HG03139 (cell line): ENCODE results near the gene MED26.

Source experiments
- ATAC-seq: cut with Tn5 transposase; IDR thresholded peaks from one replicate; pipeline ENCODE4 v1.9.1; 2021; ENCODE audit not compliant: unreplicated experiment

Gene MED26

DNA sequence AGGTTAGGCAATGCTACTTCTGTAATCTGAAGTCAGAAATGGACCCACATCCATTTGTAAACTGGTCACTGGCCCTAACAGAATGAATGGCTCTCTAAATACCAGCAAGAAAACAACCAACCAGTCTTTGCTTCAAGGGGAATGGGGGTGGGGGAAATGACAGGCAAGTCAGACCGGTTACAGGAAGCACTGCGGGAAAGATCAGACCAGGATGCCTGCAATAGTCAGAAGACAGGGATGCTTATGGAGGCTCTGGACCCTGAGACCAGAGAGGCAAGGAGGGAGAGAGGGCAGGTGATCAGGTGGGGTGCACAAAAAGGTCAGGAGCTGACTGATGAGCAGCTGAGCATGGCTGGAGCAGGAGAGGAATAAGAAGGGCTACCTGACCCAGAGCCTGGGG lies 13.1 kb downstream of the MED26 start:
- ATAC-seq = no peak

DNA sequence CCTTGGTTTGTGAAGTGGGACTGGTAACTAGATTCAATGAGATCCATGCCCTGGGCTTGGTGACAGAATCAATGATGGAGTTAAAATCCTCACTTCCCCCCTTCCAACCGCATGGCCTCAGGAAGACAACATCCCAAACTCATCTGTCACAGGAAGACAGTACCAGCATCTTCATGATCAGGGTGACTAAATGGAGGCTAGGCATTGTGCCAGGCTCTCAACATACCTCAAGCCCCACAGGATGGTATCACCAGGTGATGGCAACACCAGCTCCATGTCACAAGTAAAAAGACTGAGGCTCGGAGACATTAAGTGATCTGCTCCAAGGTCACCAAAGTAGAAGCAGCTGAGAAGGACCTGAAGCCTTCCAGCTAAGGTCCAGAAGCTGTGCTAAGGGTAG lies 14.2 kb downstream of the MED26 start:
- no peak for ATAC-seq

DNA sequence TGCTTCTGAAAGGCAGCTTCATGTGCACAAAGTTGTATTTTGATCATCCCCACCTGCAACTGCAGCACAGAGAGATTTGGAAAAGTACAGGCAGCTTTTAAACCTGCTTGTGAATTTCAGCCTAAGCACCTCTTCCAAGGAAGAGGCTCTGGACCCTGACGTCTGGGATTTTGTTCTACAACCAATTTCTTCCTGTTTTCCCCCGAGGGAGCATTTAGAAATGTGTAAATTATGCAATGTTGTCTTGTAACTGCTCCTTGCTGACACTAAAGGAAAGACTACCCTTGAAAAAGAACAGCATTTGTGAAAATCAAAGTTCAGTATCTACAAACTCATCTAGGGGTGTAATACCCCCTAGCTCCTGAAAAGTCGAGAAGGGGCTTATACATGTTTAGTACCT lies 15.4 kb downstream of the MED26 start:
- no peak for ATAC-seq

DNA sequence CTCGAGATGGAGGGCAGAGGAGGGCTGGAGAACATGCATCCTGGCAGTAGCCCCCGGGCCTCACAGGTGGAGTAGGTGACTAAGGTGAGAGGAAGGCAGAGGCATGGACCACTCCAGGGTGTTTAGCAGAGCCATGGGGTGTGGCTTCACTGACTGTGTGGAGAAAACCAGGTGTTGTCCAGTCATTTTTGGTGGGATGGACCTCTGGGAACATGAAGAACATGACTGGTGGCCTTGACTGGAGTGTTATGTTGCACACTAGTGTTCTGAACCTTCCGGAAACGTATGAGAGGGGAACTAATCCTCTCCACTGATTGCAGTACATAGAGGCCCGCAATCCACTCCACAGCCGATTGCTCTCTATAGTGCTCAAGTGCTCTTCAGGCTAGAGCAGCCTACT lies 16.9 kb downstream of the MED26 start:
- no peak for ATAC-seq

DNA sequence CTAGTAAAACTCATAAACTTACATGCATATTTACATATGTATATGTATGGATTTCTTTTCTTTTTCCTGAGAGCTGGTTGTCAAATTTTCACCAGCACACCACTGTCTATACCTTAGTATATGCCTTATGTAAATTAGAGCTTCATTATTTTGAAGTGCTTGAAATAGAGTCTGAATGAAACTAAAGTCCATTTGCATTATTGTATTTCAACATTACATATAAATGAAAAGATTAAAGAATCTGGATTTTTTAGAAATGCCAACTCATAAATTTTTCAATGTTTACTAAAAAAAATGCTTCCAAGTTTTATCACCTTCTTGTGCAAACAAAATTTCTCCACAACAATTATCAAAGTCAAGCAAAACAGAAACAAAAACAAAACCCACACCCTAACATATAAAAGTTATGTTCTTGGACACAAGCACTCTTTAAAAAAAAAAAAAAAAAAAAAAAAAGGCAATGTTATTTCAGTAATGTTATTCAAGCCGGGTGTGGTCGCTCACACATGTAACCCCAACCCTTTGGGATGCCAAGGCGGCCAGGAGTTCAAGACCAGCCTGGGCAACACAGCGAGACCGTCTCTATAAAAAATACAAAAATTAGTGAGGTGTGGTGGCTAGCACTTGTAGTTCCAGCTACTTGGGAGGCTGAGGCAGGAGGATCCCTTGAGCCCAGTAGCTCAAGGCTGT lies 18.3 kb downstream of the MED26 start:
- ATAC-seq = no peak

DNA sequence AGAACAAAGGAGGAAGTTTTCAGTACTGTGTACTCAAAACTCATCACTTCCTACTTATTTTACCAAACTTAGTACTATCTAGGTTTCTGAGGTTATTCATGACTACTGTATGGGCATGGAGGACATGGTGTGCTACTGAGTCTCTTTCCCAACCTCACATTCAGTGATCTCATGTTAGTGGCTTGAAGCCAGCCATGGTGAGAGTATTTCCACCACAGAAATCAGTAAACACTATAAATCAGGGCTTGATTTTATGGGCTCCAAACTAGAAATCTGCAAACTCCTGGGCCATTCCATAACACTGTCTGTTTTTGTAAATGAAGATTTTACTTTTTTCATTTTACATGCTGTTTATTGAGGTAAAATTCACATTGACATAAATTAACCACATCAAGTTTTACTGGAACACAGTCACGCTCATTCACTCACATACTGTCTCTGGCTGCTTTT lies 19.7 kb downstream of the MED26 start:
- no peak for ATAC-seq

DNA sequence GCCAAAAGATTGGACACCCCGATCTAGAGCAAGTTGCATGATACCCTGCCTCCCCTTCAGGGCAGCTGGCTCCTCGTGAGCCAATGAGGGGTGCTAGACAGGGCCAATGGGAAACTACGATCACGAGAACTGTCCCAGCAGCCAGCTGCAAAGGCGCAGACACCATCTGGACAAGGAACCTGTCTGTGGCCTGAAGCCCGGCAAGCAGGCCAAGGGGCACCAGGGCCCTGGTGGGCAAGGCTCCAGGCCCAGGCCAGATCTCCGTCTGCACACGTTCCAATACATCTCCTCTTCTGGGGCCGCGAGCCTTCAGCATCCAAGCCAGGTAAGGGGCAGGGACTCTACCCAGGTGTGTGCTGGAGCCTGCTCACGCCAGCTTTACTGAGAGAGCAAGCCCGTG lies 20.2 kb downstream of the MED26 start:
- no peak for ATAC-seq

DNA sequence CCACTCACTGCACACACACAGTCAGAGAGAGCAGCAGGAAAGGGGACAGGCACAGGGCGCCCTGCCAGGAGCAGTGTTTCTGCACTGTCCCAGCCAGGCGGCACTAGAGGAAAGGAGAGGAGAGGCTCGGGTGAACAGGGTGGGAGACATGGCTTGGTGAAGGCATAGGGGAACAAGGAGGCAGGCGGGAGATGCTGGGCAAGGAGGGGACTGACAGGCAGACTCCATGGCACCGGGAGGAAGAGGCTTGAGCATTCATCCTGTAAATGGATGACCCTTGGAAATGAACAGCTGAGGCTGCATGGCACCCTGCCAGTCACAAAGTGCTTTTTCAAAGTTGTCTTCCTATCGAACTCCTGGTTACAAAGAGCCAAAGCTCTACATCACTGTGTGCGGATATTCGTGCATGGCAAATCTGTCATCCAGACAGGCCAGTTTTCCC lies 22.4 kb downstream of the MED26 start:
- ATAC-seq = no peak

DNA sequence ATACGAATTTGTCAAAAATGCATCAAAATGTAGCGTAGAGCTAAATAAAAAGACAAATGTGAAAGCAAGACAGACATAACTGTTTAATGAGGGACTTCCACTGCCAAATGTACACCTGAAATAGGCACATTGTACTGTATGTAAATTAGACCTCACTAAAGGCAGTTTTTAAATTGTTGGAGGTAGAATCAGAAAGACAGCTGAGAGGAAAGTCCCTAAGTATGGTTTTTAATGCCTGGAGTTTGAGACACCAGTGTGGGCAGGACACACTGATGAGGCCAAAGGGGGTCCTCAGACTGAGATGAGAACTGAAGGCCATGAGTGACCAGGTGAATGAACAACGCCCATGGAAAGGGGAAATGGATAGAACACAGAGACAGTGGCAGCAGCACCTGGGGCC lies 22.9 kb downstream of the MED26 start:
- ATAC-seq = no peak

DNA sequence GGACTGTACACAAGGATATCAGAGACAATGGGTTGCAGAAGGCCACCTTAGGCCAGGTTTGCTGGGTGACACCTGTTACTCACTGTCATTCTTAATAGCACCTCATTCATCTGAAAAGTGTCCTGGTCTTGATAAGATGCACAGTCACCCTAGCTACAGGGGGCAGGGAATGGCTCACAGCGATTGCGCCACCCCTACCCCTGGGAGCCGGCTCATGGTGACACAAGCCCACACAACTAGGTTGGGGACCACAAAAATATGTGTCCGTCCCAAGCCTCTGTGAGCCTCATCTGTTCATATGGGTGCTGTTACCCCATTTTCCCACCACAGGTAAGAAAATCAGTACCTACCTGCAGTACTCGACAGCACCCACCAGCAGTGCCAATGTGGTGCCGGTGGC lies 23.4 kb downstream of the MED26 start:
- no peak for ATAC-seq

DNA sequence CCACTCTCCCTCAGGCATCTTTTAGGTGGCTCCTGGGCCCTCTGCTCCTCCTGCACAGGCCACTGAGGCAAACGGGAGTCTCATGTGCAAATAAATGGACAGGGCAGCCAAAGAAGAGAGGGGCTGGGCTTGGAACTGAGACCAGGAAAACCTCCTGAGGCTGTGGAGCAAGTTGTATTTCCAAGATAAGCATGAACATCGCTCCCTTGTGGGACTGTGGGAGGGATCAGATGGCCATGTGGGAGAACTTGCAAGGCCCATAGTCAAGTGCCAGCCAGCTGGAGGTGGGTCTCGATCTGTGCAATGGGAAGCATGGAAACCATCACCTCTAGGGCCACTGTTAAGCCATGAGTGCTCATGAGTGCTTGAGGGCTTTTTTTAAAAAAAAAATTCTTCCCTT lies 24.9 kb downstream of the MED26 start:
- no peak for ATAC-seq

DNA sequence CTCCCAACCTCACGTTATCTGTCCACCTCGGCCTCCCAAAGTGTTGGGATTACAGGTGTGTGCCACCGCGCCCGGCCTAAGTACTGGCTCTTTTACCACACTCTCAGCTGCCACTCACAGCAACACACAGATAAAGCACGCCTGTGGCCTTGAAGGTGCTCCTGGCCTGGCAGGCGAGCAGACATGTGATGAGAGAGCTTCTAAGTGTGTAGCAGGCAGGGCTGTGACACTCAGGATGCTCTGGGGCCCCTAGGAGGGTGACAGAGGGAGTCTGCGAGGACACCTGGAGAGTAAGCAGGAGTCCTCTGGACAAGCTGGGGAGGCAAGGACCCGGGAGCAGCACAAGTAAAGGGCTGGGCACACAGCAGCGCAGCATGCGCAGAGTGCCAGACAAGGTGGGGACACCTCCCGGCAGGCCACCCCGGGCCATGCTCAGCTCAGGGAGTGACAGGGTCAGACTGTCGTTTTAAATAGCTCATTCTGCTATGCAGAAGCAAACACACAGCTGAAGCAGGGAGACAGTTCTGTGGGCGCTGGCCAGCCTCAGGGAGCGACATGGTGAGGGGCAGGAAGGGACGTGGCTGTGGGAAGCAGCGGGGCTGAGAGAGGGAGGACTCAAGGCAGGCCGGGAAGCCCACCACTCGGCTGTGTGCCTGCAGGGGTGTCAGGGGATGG lies 26.5 kb downstream of the MED26 start:
- ATAC-seq = no peak

DNA sequence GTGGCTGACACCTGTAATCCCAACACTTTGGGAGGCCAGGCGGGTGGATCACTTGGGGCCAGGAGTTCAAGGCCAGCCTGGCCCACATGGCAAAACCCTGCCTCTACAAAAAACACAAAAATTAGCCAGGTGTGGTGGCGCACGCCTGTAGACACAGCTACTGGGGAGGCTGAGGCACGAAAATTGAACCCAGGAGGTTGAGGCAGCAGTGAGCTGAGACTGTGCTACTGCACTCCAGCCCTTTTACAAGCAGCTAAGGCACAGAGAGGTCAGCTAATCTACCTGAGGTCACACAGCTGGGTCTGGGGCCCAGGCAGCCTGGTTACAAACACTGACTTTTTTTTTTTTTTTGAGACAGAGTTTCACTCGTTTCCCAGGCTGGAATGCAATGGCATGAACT lies 27.2 kb downstream of the MED26 start:
- no peak for ATAC-seq

DNA sequence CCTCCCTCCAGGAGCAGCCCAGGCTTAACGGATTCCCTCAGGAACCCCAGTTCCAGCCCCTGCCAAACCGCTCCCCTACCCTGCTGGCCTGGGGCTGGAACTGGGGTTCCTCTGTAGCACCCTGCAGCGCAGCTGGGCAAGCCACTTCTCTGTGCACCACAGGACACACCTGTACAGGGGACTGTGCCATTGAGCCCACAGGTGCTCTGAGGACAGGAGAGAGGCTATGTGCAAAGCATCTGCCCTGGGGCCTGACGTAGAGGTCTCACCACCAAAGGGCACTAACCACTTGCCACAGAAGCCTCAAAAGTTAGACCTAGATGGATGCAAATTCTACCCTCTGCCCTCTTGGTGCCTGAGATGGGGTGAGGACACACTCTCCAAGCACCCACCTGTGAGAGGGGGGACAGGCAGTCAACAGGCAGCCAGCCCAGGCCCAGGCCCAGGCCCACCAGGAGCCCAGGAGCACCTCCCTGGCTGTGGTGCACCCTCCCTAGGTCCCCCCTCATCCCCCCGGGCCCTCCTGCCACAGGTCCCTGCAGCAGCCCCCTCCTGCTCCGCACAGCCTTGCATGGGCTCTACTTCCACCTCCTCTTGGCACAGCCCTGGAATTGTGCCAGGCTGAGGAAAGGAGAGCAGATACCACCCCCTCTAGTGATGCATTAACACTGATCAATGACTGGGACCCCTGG lies 28.2 kb downstream of the MED26 start:
- no peak for ATAC-seq

DNA sequence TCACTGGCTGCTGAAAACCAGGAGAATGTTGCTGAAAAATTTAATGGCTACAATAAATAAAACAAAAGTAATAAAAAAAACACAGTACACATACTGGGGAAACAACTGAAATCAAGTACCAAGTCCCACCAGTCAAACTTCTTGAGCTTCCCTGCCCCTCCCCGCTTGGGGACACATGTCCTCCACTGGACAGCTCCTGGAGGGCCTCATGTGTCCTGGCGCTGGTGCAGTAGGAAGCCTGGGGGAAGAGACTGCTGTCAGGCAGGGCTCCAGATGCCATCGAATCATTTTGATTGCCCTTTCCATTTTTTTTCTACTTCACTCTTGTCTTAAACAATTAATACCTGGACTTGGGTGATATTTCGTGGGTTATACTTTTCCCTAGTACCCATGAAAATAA lies 29.2 kb downstream of the MED26 start:
- no peak for ATAC-seq

DNA sequence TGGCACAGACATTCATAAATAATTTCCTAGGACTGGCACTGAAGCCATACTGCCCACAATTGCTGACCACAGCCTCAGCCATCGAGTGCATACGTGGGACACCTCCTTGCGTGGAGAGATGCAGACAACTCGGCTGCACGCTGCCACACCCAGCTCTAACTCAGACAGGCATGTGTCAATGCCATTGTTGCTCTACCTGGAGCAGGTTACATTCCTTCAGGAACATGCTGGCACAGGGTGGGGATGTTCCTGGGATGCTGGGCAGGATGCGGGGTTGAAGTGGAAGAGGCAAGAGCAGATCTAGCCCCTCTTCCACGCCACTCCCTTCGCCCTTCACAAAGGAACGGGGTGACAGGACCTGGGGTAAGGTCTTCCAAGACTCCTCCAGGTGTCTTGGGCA lies 31.6 kb downstream of the MED26 start:
- no peak for ATAC-seq

DNA sequence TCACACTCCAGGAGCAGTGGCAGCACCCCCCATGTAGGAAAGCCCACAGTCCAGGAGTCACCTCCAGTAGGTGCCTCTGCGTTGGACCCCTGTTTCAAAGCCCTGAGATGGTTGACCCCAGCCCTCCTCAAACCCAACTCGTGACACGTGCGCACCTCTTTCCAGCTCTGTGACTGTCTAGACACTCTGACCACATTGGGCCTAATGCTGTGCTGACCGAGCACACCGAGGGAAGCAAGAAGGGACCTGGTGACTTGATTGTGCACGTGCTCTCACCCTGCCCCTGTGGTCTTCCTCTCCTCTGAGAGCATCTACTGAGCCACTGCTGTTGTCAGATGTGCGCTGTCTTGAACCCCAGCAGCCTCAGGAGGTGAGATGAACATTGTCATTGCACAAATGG lies 32.9 kb downstream of the MED26 start:
- no peak for ATAC-seq

DNA sequence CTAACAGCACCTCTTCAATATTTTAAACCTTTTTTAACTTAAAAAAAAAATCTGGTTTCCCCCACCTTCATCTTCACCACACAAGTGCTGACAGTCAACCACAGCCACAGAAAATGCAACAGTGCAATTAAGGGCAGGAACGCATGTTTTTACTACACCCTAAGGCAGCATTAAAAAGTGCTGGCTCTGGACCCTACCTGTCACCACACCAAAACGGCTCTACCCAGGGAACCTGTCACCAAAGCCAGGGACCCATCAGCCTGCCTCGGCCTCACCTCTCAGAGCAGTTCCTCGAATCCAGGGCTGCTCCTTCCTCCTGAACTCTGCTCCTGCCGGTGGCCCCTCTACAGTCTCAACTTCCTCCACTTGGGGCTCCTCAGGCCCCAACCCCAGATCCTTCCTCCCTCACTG lies 33.3 kb downstream of the MED26 start:
- ATAC-seq = no peak

DNA sequence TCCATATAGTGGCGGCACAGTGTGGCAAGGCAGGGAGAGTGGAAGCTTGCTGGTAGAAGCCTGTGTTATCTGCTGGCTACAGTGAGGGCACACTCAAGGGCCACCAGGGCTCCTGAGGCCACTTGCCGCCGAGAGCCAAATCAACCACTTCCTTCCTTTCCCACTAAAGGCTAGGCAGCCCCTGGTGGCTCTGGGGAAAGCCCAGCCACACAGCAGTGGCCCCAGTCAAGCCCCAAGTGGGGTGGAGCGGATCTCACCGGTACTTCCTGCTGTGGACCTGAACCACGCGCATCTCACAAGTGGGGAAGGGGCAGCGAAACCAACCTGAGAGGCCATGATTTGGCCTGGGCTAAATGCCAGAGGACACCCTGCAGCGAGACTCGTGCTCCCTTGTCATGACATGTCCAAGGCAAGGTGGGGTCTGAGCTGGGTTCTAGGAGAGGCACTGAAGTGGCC lies 33.8 kb downstream of the MED26 start:
- ATAC-seq = no peak

DNA sequence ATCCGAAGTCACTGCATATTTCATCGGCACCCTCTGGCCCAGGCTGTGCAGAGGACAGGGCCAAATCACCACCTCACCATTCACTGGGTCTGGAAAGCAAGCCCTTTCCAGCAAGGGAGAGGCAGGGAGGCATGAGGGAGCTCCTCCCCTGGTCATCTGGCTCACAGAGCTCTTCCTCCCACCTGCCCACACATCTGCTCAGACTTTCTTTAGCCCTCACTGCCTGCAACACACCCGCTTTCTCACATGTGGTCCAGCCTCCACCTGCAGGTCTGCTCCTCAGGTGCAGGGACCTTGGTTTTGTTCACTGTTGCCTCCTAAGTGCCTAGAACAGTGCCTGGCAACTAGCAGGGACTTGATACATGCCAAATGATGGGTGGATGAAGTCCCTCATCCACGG lies 34.8 kb downstream of the MED26 start:
- no peak for ATAC-seq

DNA sequence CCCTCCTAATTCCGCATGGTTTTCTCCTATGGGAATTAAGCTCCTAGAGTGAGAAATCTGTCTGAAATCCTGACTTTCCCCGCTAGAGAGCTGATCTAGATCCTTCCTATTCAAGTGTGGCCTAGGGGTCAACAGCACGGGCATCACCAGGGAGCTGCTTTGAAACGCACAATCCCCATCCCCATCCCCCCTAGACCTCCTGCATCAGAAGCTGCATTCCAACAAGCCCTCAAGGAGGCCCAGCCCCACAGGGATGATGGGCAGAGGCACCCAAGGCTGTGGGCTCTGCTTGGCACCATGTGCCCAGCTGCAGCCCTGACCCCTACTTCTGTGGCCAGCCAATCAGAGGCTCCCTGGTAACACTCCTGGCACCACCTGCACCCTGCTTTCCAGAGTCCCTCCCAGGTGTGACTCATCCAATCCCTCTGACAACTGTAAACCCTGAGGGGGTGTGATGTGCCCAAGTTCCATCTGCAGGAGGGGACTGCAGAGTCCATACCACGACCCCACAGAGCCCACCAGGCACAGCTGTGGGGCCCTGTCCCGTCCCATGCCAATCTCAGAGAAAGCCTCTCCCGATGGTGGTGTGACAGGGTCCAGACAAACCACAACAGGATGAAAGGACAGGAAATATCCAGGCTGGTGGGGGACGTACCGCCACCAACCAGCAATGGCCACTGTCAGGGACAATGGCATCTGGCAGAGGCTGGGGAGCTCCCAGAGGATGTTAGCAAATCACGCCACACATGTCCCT lies 36.0 kb downstream of the MED26 start:
- ATAC-seq = no peak
